ENCODE data around the gene PSMD11. TPM values are rescaled to one million over a fixed set of nuclear protein-coding genes. Genes with fewer than 3 reads are reported as not detected.

PSMD11 gene
- total RNA-seq, 1 donor from 2014 or later = 156 TPM

DNA sequence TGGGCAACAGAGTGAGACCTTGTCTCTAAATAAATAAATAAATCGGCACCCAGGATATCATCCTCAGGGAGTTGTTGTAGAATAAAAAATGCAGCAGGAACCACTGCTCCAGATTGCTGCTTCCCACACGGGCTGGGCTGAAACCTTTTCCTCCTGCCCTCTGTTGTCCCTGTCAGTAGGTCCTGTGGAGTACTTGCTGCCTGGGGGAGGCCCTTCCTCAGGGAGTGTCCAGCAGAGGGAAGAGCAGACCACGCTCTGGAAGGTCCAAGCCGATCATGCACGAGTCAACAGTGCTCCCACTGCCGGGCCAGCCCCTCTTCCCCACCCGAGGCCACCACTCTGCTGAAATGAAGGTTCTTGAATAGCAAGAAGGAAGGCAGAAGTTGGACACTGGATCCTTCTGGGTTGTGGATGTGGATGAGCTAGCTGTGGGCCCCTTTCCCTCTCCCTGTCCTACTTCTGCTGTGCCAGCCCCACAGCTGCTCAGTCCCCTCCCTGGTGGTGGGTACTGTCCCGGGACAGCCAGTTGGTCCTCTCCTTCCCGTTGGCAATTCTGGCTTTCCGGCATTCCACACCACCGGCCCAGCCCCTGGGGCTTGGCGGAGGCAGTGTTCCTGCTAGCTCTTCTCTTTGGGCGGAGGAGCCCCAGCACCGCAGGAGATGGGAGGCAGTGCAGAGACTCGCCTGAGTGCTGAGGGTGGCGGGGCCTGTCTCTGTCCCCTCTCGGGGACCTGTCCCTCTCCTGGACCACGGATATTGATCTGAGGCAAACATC is 53.3 kb downstream of the PSMD11 start:
- Mint-ChIP-seq H3K27ac (ENCODE audit: unreplicated experiment) (no peak overlapping the region), H3K27me3 (ENCODE audit: low read depth) (no peaks in the 10 kb centered on the region), H3K4me3 (no peak overlapping the region), H3K4me1 (peaks cover 17% of the 10 kb centered on the region), H3K9me3 (no peaks in the 10 kb centered on the region), H3K36me3 (ENCODE audit: low read depth) (no peaks in the 10 kb centered on the region)
- TF ChIP-seq CTCF (conservative IDR thresholded peaks at IDR 0.05) = no peak
- DNase-seq (ENCODE audit: low read depth, low spot score) = no peak

GRCh38 chr17:32498391-32498790 is 54.1 kb downstream of the PSMD11 start:
- Mint-ChIP-seq H3K27ac (ENCODE audit: unreplicated experiment) (no peak overlapping the region), H3K4me3 (no peak overlapping the region), H3K36me3 (ENCODE audit: low read depth) (no peaks in the 10 kb centered on the region), H3K9me3 (no peaks in the 10 kb centered on the region), H3K4me1 (peaks cover 20% of the 10 kb centered on the region), H3K27me3 (ENCODE audit: low read depth) (no peaks in the 10 kb centered on the region)
- no peak for TF ChIP-seq CTCF (conservative IDR thresholded peaks at IDR 0.05)
- DNase-seq (ENCODE audit: low read depth, low spot score) = no peak

GRCh38 chr17:32502013-32502412 is 57.7 kb downstream of the PSMD11 start:
- no peak for DNase-seq (ENCODE audit: low read depth, low spot score)
- Mint-ChIP-seq H3K4me3 (no peak overlapping the region), H3K27me3 (ENCODE audit: low read depth) (no peaks in the 10 kb centered on the region), H3K27ac (ENCODE audit: unreplicated experiment) (no peak overlapping the region), H3K36me3 (ENCODE audit: low read depth) (no peaks in the 10 kb centered on the region), H3K9me3 (no peaks in the 10 kb centered on the region), H3K4me1 (peaks cover 48% of the 10 kb centered on the region)
- TF ChIP-seq CTCF (conservative IDR thresholded peaks at IDR 0.05) = no peak

GRCh38 chr17:32502710-32503109 is 58.4 kb downstream of the PSMD11 start:
- no peak overlapping the region for H3K27ac Mint-ChIP-seq (ENCODE audit: unreplicated experiment)
- no peaks in the 10 kb centered on the region for H3K36me3 Mint-ChIP-seq (ENCODE audit: low read depth)
- TF ChIP-seq CTCF (conservative IDR thresholded peaks at IDR 0.05) = no peak
- H3K4me1 Mint-ChIP-seq = peaks cover 54% of the 10 kb centered on the region
- no peaks in the 10 kb centered on the region for H3K9me3 Mint-ChIP-seq
- DNase-seq (ENCODE audit: low read depth, low spot score) = no peak
- H3K27me3 Mint-ChIP-seq (ENCODE audit: low read depth) = no peaks in the 10 kb centered on the region
- H3K4me3 Mint-ChIP-seq = no peak overlapping the region

DNA sequence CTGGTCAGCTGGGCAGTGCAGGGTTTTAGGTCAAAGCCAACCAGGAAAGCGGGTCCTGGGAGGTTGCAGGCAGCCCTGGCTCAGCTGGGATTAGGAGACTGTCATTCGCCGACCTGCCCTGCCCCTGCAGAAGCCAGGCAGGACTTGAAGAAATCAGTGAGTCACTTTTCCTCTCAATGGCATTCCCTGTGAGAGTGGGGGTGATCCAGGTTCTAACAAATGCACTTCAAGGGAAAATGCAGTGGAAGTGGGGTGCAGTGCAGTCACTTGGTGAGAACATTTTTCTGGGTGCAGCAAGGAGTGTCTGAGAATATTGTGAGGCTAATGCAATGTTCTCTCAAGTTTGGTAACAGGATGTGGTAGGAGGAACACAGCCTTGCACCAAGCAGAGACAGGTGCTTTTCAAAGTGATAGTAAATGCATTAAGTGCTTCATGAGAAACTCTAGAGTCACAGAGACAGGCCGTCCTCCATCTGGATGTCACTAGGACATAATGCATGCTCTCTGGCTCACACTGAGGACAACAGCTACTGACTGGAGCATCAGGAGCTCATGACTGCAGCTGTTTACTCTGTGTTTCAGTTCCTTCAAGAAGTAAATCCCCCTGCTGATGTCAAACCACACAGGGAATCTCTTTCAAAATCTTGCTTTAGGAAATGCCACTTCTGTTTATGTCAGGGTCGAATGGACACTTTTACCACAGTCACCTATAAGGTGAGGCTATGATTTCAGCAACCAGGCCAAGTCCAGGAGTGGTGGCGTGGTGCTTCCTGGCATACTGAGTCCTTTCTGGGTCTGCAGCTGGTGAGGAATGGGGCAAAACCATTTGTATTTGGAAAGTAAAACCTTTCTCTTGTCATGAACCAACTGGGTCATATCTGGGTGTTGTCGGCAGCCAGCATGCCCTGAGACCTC is 59.2 kb downstream of the PSMD11 start:
- no peaks in the 10 kb centered on the region for H3K9me3 Mint-ChIP-seq
- no peak for DNase-seq (ENCODE audit: low read depth, low spot score)
- H3K27me3 Mint-ChIP-seq (ENCODE audit: low read depth) = no peaks in the 10 kb centered on the region
- peaks cover 50% of the 10 kb centered on the region for H3K4me1 Mint-ChIP-seq
- no peak for TF ChIP-seq CTCF (conservative IDR thresholded peaks at IDR 0.05)
- no peaks in the 10 kb centered on the region for H3K36me3 Mint-ChIP-seq (ENCODE audit: low read depth)
- H3K4me3 Mint-ChIP-seq = no peak overlapping the region
- H3K27ac Mint-ChIP-seq (ENCODE audit: unreplicated experiment) = no peak overlapping the region
